Ovary (tissue), 9 donors: ENCODE measurements around the gene MGP. TPM values are rescaled to one million over a fixed set of nuclear protein-coding genes. Genes with fewer than 3 reads are reported as not detected.

Source experiments
- DNase-seq, 5 donors: peaks; one replicate each; pipeline ENCODE4 v3.0.0-alpha.2; 2019 to 2020
- H3K27ac ChIP-seq, 2 donors: fragments of 200-600 bp; one replicate each; pipeline versions ENCODE4 v1.5.1 to v1.8.0; 2019 to 2022
- H3K27me3 ChIP-seq: fragments of 200-600 bp; one replicate; pipeline ENCODE4 v1.8.0; 2022
- H3K36me3 ChIP-seq: fragments of 200-600 bp; sonication (generic); one replicate; pipeline ENCODE4 v1.5.1; 2019
- H3K4me1 ChIP-seq: one replicate; pipeline ENCODE4 v1.8.1; 2013; ENCODE audit warnings: mild to moderate bottlenecking, moderate library complexity; ENCODE audit not compliant: insufficient read depth
- H3K4me3 ChIP-seq: fragments of 200-600 bp; sonication (generic); one replicate; pipeline ENCODE4 v1.5.1; 2017
- H3K9me3 ChIP-seq, 2 donors: fragments of 200-600 bp in 1 of 2; sonication (generic) in 1 of 2; one replicate each; pipeline versions ENCODE4 v1.5.1 to v1.8.1; 2013 to 2019; ENCODE audit warnings: mild to moderate bottlenecking in 1 of 2, moderate library complexity in 1 of 2
- EP300 ChIP-seq: sonication (generic); formaldehyde crosslinking; IDR thresholded peaks from one replicate; pipeline ENCODE4 v1.6.1; 2017; ENCODE audit warnings: antibody characterized with exemption
- POLR2A ChIP-seq: fragments of 450-650 bp; IDR thresholded peaks from one replicate; pipeline ENCODE4 v1.6.1; 2017; ENCODE audit warnings: antibody characterized with exemption, mild to moderate bottlenecking, moderate library complexity
- WGBS, 3 donors: extraction: QIAGEN DNeasy Blood & Tissue Kit in 1 of 3; methylation state at CpG; one replicate each; pipeline versions ENCODE4 v1.1.5 to v1.1.7; 2013 to 2017; 5-methylcytosine and 5-hydroxymethylcytosine counted together
- intact Hi-C, 4 donors: fragments of 100-400 bp; cut with DNase I; formaldehyde crosslinking; loops; one replicate each; pipeline versions ENCODE4 v1.11.0 to v1.15.1; 2022 to 2023
- polyA plus RNA-seq, 2 donors: library from polyadenylated mRNA; stranded (reverse); fragments of 200-250 nt in 1 of 2; fragments of 350-450 nt in 1 of 2; fragmentation: Illumina TruSeq in 1 of 2; extraction: RNeasy Lipid Tissue Mini Kit (QIAGEN cat#74804) in 1 of 2; gene quantifications; one replicate each; pipeline ENCODE4 v1.2.3, GENCODE V29; 2013 to 2014
- total RNA-seq, 7 donors: library from RNA; depleted of rRNA in 2 of 7; stranded (reverse); fragments of >200 nt in 2 of 7; fragmentation: NEBNext Ultra II Directional in 3 of 7; extraction: Animal tissue kit (Norgen Biotek cat#: 25700) in 3 of 7; gene quantifications; one replicate each; pipeline versions ENCODE4 v1.1.0 to v1.2.4, GENCODE V29; 2016 to 2023
- TF ChIP-seq, protein P1 (sequence below), 3 donors: fragments of 450-650 bp in 2 of 3; fragments of 200-600 bp in 1 of 3; IDR thresholded peaks; one replicate each; pipeline versions ENCODE4 v1.5.1 to v1.8.0; 2016 to 2022; ENCODE audit warnings: antibody characterized with exemption in 3 of 3, mild to moderate bottlenecking in 1 of 3
- donor health status: DM: no; HTN: no; CAD: no; lungs with moderate emphysema.
- donor health status: DM: no; HTN: no; CAD: no.
- donor health status: Bipolar disorder and iron deficiency.
- donor health status: DM: yes; HTN: yes; CAD: no.
- donor health status: DM: no; HTN: no; CAD: no.
- donor health status: DM: yes; HTN: yes; CAD: no.

The MGP gene
- total and polyA plus RNA-seq, 9 donors = 109 to 2,243 (median 431) TPM

- DNase-seq = no peak
- peak overlapping the region; percentile 26 to 74 for H3K27ac ChIP-seq
- intact Hi-C loops = loop anchor here in 1 of 4 donors (10.0 kb wide), 1 partner anchor 109 kb away; a partner anchor contains a TSS
- no peak for TF ChIP-seq EP300
- TF ChIP-seq, protein P1, sequence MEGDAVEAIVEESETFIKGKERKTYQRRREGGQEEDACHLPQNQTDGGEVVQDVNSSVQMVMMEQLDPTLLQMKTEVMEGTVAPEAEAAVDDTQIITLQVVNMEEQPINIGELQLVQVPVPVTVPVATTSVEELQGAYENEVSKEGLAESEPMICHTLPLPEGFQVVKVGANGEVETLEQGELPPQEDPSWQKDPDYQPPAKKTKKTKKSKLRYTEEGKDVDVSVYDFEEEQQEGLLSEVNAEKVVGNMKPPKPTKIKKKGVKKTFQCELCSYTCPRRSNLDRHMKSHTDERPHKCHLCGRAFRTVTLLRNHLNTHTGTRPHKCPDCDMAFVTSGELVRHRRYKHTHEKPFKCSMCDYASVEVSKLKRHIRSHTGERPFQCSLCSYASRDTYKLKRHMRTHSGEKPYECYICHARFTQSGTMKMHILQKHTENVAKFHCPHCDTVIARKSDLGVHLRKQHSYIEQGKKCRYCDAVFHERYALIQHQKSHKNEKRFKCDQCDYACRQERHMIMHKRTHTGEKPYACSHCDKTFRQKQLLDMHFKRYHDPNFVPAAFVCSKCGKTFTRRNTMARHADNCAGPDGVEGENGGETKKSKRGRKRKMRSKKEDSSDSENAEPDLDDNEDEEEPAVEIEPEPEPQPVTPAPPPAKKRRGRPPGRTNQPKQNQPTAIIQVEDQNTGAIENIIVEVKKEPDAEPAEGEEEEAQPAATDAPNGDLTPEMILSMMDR (IDR thresholded peaks at IDR 0.05) = no peak
- TF ChIP-seq POLR2A = no peak
- WGBS, 3 donors = 46 to 50% (median 46%) methylated on average over 10 of the region's 10 CpGs
- H3K36me3 ChIP-seq = no peaks in the 10 kb centered on the region
- no peaks in the 10 kb centered on the region for H3K27me3 ChIP-seq
- H3K4me3 ChIP-seq = peak overlapping the region; percentile 37
- no peaks in the 10 kb centered on the region for H3K9me3 ChIP-seq
- peaks cover 10% of the 10 kb centered on the region for H3K4me1 ChIP-seq
Observed at GRCh38 chr12:14883686-14884085, 2.0 kb downstream of the MGP start.

- Histone ChIP-seq H3K36me3 (no peaks in the 10 kb centered on the region), H3K27me3 (no peaks in the 10 kb centered on the region), H3K4me3 (no peak overlapping the region), H3K9me3 (no peaks in the 10 kb centered on the region), H3K4me1 (peaks cover 9% of the 10 kb centered on the region), H3K27ac (no peak overlapping the region)
- no peak for DNase-seq
- TF ChIP-seq POLR2A (no peak), EP300 (no peak)
- TF ChIP-seq, protein P1 (IDR thresholded peaks at IDR 0.05) = no peak
- WGBS, 3 donors = 84 to 87% (median 87%) methylated on average over 6 of the region's 6 CpGs
- intact Hi-C loops = loop anchor here in 1 of 4 donors (10.0 kb wide), 1 partner anchor 106 kb away; a partner anchor contains a TSS
Observed at GRCh38 chr12:14880890-14881453, 4.7 kb downstream of the MGP start.

GRCh38 chr12:14879222-14879933 lies 6.3 kb downstream of the MGP start:
- WGBS, 3 donors = 89 to 95% (median 93%) methylated on average over 8 of the region's 8 CpGs
- Histone ChIP-seq H3K27ac (no peak overlapping the region), H3K9me3 (no peaks in the 10 kb centered on the region), H3K4me1 (peaks cover 5% of the 10 kb centered on the region), H3K36me3 (no peaks in the 10 kb centered on the region), H3K4me3 (no peak overlapping the region), H3K27me3 (no peaks in the 10 kb centered on the region)
- intact Hi-C loops = no loop called here
- DNase-seq = no peak
- TF ChIP-seq, protein P1 (IDR thresholded peaks at IDR 0.05) = no peak
- no peak for TF ChIP-seq EP300
- TF ChIP-seq POLR2A = no peak

DNA sequence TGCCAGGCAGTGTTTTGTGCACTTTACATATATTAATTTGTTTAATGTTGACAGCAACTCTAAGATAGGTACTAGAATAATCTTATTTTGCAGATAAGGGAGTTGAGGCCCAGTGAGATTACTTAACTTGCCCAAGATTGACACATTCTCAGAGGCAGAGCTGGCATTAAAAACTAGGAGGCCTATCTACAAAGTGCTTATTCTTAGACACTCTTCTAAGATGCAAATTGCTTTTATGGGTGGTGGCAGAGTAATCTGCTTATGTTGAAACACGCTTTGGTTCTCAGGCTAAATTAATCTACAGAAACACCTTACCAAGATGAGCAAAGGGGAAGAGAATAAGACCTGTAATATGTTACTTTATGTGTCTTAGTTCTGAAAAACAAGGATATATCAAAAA lies 7.2 kb downstream of the MGP start:
- no peak for DNase-seq
- TF ChIP-seq, protein P1 (IDR thresholded peaks at IDR 0.05) = no peak
- TF ChIP-seq EP300 (no peak), POLR2A (no peak)
- Histone ChIP-seq H3K27ac (no peak overlapping the region), H3K9me3 (no peaks in the 10 kb centered on the region), H3K36me3 (no peaks in the 10 kb centered on the region), H3K4me3 (no peak overlapping the region), H3K27me3 (no peaks in the 10 kb centered on the region), H3K4me1 (peaks cover 2% of the 10 kb centered on the region)
- 96 to 100% (median 97%) methylated on average over 1 of the region's 1 CpG for WGBS, 3 donors
- intact Hi-C loops = no loop called here
